Small intestine (tissue), 7 donors: ENCODE measurements around the gene MYBBP1A. TPM values are rescaled to one million over a fixed set of nuclear protein-coding genes. Genes with fewer than 3 reads are reported as not detected.

Experiments used
- DNase-seq, 2 donors: peaks; one replicate each; pipeline versions ENCODE4 v3.0.0 to v3.0.0-alpha.2; 2013
- FAIRE-seq: peaks from 2 replicates; lab custom pipeline; 2012; peaks lifted over from hg19 to GRCh38; lab: Jason Lieb, UNC
- H3K27ac ChIP-seq, 3 donors: one replicate each; pipeline ENCODE4 v1.5.1; 2013; ENCODE audit warnings: low read length in 2 of 3, mild to moderate bottlenecking in 2 of 3, control low read depth in 1 of 3, inconsistent platforms in 1 of 3, low read depth in 1 of 3, moderate library complexity in 1 of 3
- H3K27me3 ChIP-seq, 3 donors: one replicate each; pipeline ENCODE4 v1.6.1; 2013; ENCODE audit warnings: low read length in 3 of 3, inconsistent platforms in 1 of 3; ENCODE audit not compliant: control insufficient read depth in 3 of 3, insufficient read depth in 3 of 3
- H3K36me3 ChIP-seq, 3 donors: one replicate each; pipeline ENCODE4 v1.6.1; 2013; ENCODE audit warnings: low read length in 3 of 3, inconsistent platforms in 1 of 3, low read depth in 1 of 3, mild to moderate bottlenecking in 1 of 3, moderate library complexity in 1 of 3; ENCODE audit not compliant: control insufficient read depth in 3 of 3, insufficient read depth in 2 of 3
- H3K4me1 ChIP-seq, 3 donors: one replicate each; pipeline ENCODE4 v1.6.1; 2013; ENCODE audit warnings: low read length in 2 of 3, inconsistent platforms in 1 of 3, low read depth in 1 of 3, mild to moderate bottlenecking in 1 of 3, moderate library complexity in 1 of 3; ENCODE audit not compliant: control insufficient read depth in 3 of 3, insufficient read depth in 2 of 3
- H3K4me3 ChIP-seq, 3 donors: one replicate each; pipeline ENCODE4 v1.5.1; 2013; ENCODE audit warnings: low read length in 3 of 3, control low read depth in 1 of 3, inconsistent platforms in 1 of 3, low read depth in 1 of 3, mild to moderate bottlenecking in 1 of 3, moderate library complexity in 1 of 3
- H3K9me3 ChIP-seq, 2 donors: one replicate each; pipeline ENCODE4 v1.6.1; 2013; ENCODE audit warnings: low read depth in 1 of 2, low read length in 1 of 2; ENCODE audit not compliant: control insufficient read depth in 2 of 2, insufficient read depth in 1 of 2
- WGBS, 3 donors: extraction: QIAGEN DNeasy Blood & Tissue Kit; methylation state at CpG; one replicate each; pipeline ENCODE4 v1.1.7; 2013; 5-methylcytosine and 5-hydroxymethylcytosine counted together
- polyA plus RNA-seq, 4 donors: library from polyadenylated mRNA; stranded (reverse) in 3 of 4; unstranded in 1 of 4; fragments of 200-250 nt in 3 of 4; fragments of 120-200 nt in 1 of 4; gene quantifications; one replicate each; pipeline versions ENCODE4 v1.2.1 to v1.2.3, GENCODE V29; 2013
- donor health status: healthy with polysubstance abuse.
- donor health status: control.
- donor health status: control.
- donor health status: Bipolar disorder and iron deficiency.
- donor health status: healthy.

Gene MYBBP1A
- polyA plus RNA-seq, 4 donors, result 15.0 to 43.5 (median 25.1) TPM

DNA sequence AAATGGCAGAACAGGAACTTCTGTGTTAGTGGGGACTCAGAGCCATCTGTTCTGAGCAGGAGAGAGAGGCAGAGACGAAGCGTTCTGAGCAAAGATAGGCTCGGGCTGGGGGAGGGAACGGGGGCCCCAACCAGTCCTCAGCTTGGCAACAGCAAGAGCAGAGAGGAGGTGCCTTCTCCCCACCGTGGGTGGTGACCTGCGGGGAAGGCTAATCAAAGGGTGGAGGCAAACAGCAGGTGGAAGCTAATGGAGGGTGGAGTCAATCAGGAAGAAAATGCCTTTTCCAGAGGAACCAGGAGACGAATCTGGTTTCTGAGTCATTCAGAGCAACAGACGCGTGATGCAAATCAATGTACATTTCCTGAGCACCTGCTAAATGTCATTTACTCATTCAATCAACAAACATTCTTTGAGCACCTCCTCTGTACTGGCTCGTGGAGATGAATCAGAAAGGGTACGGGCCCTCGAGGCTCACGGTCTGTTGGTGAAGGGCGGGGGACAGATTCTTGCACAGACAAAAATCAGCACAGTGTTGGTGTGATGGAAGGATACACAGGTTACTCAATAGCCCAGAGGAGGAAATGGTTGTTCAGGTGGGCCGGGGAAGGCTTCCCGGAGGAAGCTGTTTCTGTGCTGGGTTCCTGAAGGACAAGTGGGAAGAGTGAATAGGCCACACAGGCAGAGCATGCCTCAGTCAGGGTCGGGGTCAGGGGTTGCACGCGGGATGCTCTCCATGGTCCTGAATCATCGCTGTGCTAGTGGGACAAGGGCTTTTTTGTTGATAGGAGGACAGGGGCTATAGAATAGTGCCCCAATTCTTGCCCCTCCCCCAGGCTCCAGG lies 62.2 kb downstream of the MYBBP1A start:
- H3K9me3 ChIP-seq, result no peaks in the 10 kb centered on the region
- peak overlapping the region; percentile 20 to 83 (median 80) for H3K27ac ChIP-seq
- H3K4me1 ChIP-seq, result peaks cover 0 to 39% (median 2%) of the 10 kb centered on the region in 3 donors
- no peak for FAIRE-seq
- 11 to 43% (median 23%) methylated on average over 20 of the region's 20 CpGs for WGBS, 3 donors
- H3K27me3 ChIP-seq, result no peaks in the 10 kb centered on the region
- DNase-seq, result peak; percentile 84 to 86
- no peak overlapping the region for H3K4me3 ChIP-seq
- H3K36me3 ChIP-seq, result peaks cover 0 to 8% (median 0%) of the 10 kb centered on the region in 3 donors

- no peak for FAIRE-seq
- H3K9me3 ChIP-seq, result no peaks in the 10 kb centered on the region
These were observed 64.5 kb downstream of the MYBBP1A start for GRCh38 chr17:4490637-4491061.

DNA sequence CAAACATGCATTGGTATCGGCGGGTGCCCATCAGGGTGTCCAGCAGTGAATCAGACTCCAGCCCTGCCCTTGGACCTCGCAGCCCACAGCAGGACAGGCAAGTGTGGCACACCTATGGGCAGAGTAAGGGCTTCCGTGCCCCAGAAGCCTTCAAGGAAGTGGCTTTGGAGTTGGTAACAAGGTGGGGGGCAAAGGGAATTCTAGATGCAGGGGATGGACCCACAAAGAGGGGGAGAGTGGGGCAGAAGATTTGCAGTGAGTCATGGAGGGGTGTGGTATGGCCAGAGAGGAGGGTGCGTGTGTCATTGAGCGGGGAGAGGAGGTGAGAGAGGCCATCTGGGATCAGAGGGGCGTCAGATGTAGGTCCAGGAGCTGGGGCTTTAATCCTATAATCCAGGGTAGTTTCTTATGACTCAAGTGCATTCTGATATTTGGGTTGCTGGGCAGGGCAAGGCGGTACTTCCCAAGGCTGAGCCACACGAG lies 65.0 kb downstream of the MYBBP1A start:
- Histone ChIP-seq H3K36me3 (peaks cover 0 to 12% (median 0%) of the 10 kb centered on the region in 3 donors), H3K27ac (peak overlapping the region in 1 of 3 donors; percentile 44), H3K4me3 (no peak overlapping the region), H3K9me3 (no peaks in the 10 kb centered on the region), H3K27me3 (no peaks in the 10 kb centered on the region), H3K4me1 (peaks cover 0 to 38% (median 2%) of the 10 kb centered on the region in 3 donors)
- no peak for DNase-seq
- WGBS, 3 donors, result 54 to 78% (median 69%) methylated on average over 9 of the region's 9 CpGs
- FAIRE-seq, result no peak

More at GRCh38 chr17:4490637-4491061, 64.5 kb downstream of the MYBBP1A start:
- peaks cover 0 to 12% (median 0%) of the 10 kb centered on the region in 3 donors for H3K36me3 ChIP-seq
- H3K27ac ChIP-seq, result peak overlapping the region in 1 of 3 donors; percentile 44
- no peak overlapping the region for H3K4me3 ChIP-seq
- no peaks in the 10 kb centered on the region for H3K27me3 ChIP-seq
- H3K4me1 ChIP-seq, result peaks cover 0 to 37% (median 2%) of the 10 kb centered on the region in 3 donors
- 79 to 88% (median 83%) methylated on average over 7 of the region's 7 CpGs for WGBS, 3 donors
- peak in 1 of 2 donors; percentile 45 for DNase-seq

DNA sequence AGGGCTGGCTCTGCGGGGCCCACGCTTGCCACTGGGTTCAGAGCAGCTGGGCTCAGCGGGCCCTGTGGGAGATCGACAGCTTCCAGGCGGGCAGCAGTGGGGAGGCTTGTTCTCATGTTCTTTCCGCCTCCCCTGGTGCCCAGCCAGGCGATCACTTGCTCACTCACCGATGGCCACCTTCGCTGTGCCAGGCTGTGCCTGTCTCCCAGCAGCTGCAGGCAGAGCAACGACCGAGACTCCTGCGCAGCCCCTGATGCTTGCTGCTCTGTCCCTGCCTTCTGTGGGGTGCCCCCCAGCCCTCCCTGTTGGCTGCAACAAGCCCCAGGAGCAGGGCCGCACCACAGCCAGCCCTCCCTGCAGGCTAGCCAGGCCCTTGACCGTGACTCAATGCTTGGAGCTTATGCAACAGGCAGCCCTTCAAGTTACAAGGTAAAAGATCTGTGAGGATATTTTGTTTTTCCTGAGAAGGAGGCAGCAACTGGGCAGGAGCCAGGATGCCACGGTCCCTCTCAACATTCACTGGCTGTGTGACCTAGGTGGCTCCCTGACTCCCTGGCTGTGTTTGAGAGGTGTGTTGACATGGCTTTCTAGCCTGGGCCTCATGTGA lies 66.1 kb downstream of the MYBBP1A start:
- FAIRE-seq, result no peak
- Histone ChIP-seq H3K36me3 (peaks cover 0 to 12% (median 0%) of the 10 kb centered on the region in 3 donors), H3K9me3 (no peaks in the 10 kb centered on the region), H3K4me3 (no peak overlapping the region), H3K27me3 (no peaks in the 10 kb centered on the region), H3K27ac (no peak overlapping the region), H3K4me1 (peaks cover 0 to 38% (median 2%) of the 10 kb centered on the region in 3 donors)
- WGBS, 3 donors, result 91 to 92% (median 91%) methylated on average over 11 to 15 of the region's 15 CpGs
- DNase-seq, result no peak

Other genes with a start within 250 kb of the MYBBP1A start
- gene UBE2G1, start 188.7 kb downstream of the MYBBP1A start, polyA plus RNA-seq, result 10 to 100 TPM; 15.7 to 45.0 (median 31.4) TPM
- gene SPNS3, start 121.4 kb downstream of the MYBBP1A start, polyA plus RNA-seq, result 1 to 10 TPM in 3 of 4 donors, under 1 TPM in 1; 0.45 to 8.1 (median 2.4) TPM
- gene SPNS2, start 56.5 kb downstream of the MYBBP1A start, polyA plus RNA-seq, result 10 to 100 TPM in 2 of 4 donors, 1 to 10 TPM in 2; 6.3 to 37.3 (median 22.3) TPM
- gene GGT6, start 5.2 kb upstream of the MYBBP1A start, polyA plus RNA-seq, result 10 to 100 TPM in 3 of 4 donors, 1 to 10 TPM in 1; 4.5 to 63.9 (median 21.4) TPM
- gene SMTNL2, start 29.1 kb upstream of the MYBBP1A start, polyA plus RNA-seq, result 10 to 100 TPM in 1 of 4 donors, 1 to 10 TPM in 1, not detected in 2; 1.5 to 10.4 TPM
- under 1 TPM in 3 of 4 donors, not detected in 1; 0.15 to 0.49 (median 0.27) TPM for gene ALOX15, start 86.3 kb upstream of the MYBBP1A start, polyA plus RNA-seq
- 10 to 100 TPM in 2 of 4 donors, 1 to 10 TPM in 2; 7.3 to 57.7 (median 15.2) TPM for gene PELP1, start 148.8 kb upstream of the MYBBP1A start, polyA plus RNA-seq
- gene ARRB2, start 155.2 kb upstream of the MYBBP1A start, polyA plus RNA-seq, result 100 to 1,000 TPM in 3 of 4 donors, 10 to 100 TPM in 1; 43.8 to 131 (median 110) TPM
- 10 to 100 TPM; 36.3 to 61.1 (median 42.7) TPM for gene MED11, start 176.0 kb upstream of the MYBBP1A start, polyA plus RNA-seq
- gene ZMYND15, start 184.4 kb upstream of the MYBBP1A start, polyA plus RNA-seq, result 10 to 100 TPM in 2 of 4 donors, 1 to 10 TPM in 2; 2.0 to 13.5 (median 7.7) TPM
- gene CXCL16, start 184.5 kb upstream of the MYBBP1A start, polyA plus RNA-seq, result 10 to 100 TPM; 37.5 to 77.8 (median 48.1) TPM
- 100 to 1,000 TPM in 2 of 4 donors, 10 to 100 TPM in 2; 27.8 to 503 (median 282) TPM for gene TM4SF5, start 216.5 kb upstream of the MYBBP1A start, polyA plus RNA-seq
- gene VMO1, start 231.0 kb upstream of the MYBBP1A start, polyA plus RNA-seq, result 1 to 10 TPM; 1.3 to 6.9 (median 4.2) TPM
- gene GLTPD2, start 233.6 kb upstream of the MYBBP1A start, polyA plus RNA-seq, result 10 to 100 TPM in 3 of 4 donors, 1 to 10 TPM in 1; 4.2 to 49.4 (median 33.8) TPM
- gene PSMB6, start 240.8 kb upstream of the MYBBP1A start, polyA plus RNA-seq, result 100 to 1,000 TPM in 3 of 4 donors, 10 to 100 TPM in 1; 87.8 to 219 (median 174) TPM